Neural cell (in vitro differentiated cells): Measurements from ENCODE around the gene PROSER1. TPM values are rescaled to one million over a fixed set of nuclear protein-coding genes. Genes with fewer than 3 reads are reported as not detected.

Source experiments
- H2AFZ ChIP-seq: fragments of 200-600, 300-800 bp; sonication (generic), shearing (Covaris generic); 2 replicates; pipeline ENCODE4 v1.6.0; 2014; ENCODE audit warnings: low read depth, mild to moderate bottlenecking, antibody characterized with exemption, low read length, moderate library complexity
- H3F3A ChIP-seq: fragments of 200-600 bp; shearing (Covaris generic); 2 replicates; pipeline ENCODE4 v1.6.1; 2016; ENCODE audit warnings: mild to moderate bottlenecking, moderate library complexity, mixed read lengths, antibody characterized with exemption, low read length; ENCODE audit not compliant: insufficient read depth, poor library complexity, severe bottlenecking
- H3K27ac ChIP-seq: fragments of 200-600, 300-800 bp; sonication (generic), shearing (Covaris generic); 2 replicates; pipeline ENCODE4 v1.5.1; 2014; ENCODE audit warnings: mild to moderate bottlenecking, low read length, moderate library complexity
- H3K27me3 ChIP-seq: fragments of 300-800, 200-600 bp; sonication (generic), shearing (Covaris generic); 2 replicates; pipeline ENCODE4 v1.6.0; 2014; ENCODE audit warnings: mild to moderate bottlenecking, low read depth, low read length, moderate library complexity; ENCODE audit not compliant: insufficient read depth
- H3K36me3 ChIP-seq: fragments of 300-800, 200-600 bp; sonication (generic), shearing (Covaris generic); 2 replicates; pipeline ENCODE4 v1.5.1; 2014; ENCODE audit warnings: mild to moderate bottlenecking, antibody characterized with exemption, low read length, moderate library complexity; ENCODE audit not compliant: insufficient read depth
- H3K4me2 ChIP-seq: fragments of 300-800, 200-600 bp; sonication (generic), shearing (Covaris generic); 2 replicates; pipeline ENCODE4 v1.6.0; 2014; ENCODE audit warnings: mild to moderate bottlenecking, low read length
- H3K4me3 ChIP-seq: fragments of 300-800, 200-600 bp; sonication (generic), shearing (Covaris generic); 2 replicates; pipeline ENCODE4 v1.5.1; 2014; ENCODE audit warnings: mild to moderate bottlenecking, low read length, moderate library complexity
- H3K79me2 ChIP-seq: fragments of 200-600 bp; shearing (Covaris generic); replicated peaks from 2 replicates; pipeline ENCODE4 v1.6.0; 2014; ENCODE audit warnings: mild to moderate bottlenecking, low read length, moderate library complexity; ENCODE audit not compliant: insufficient read depth
- H3K9ac ChIP-seq: fragments of 300-800, 200-600 bp; sonication (generic), shearing (Covaris generic); 2 replicates; pipeline ENCODE4 v1.6.1; 2016; ENCODE audit warnings: mild to moderate bottlenecking, low read length, mixed read lengths
- H3K9me2 ChIP-seq: fragments of 200-600 bp; shearing (Covaris generic); 2 replicates; pipeline ENCODE4 v1.6.1; 2016; ENCODE audit warnings: mild to moderate bottlenecking, low read length, mixed read lengths; ENCODE audit not compliant: insufficient read depth
- H3K9me3 ChIP-seq: fragments of 200-600, 300-800 bp; sonication (generic), shearing (Covaris generic); 2 replicates; pipeline ENCODE4 v1.6.1; 2016; ENCODE audit warnings: mild to moderate bottlenecking, mixed run types, low read length, moderate library complexity, mixed read lengths
- H4K20me1 ChIP-seq: fragments of 200-600 bp; shearing (Covaris generic); 2 replicates; pipeline ENCODE4 v1.6.1; 2016; ENCODE audit warnings: mild to moderate bottlenecking, mixed run types; ENCODE audit not compliant: insufficient read depth
- CTCF ChIP-seq: fragments of 450-650 bp; IDR thresholded peaks from 2 replicates; pipeline ENCODE4 v1.5.1; 2014; ENCODE audit warnings: antibody characterized with exemption, mild to moderate bottlenecking, moderate library complexity; ENCODE audit not compliant: poor library complexity, severe bottlenecking
- EP300 ChIP-seq: fragments of 450-650 bp; conservative IDR thresholded peaks from 2 replicates; pipeline ENCODE4 v1.6.1; 2014; ENCODE audit warnings: antibody characterized with exemption, mild to moderate bottlenecking, moderate library complexity; ENCODE audit not compliant: poor library complexity, severe bottlenecking
- EZH2 ChIP-seq: fragments of 200-600, 300-800 bp; shearing (Covaris generic), sonication (generic); IDR thresholded peaks from 2 replicates; pipeline ENCODE4 v1.6.1; 2014; ENCODE audit warnings: antibody characterized with exemption, low read length, borderline replicate concordance, mild to moderate bottlenecking; ENCODE audit not compliant: insufficient read depth, poor library complexity, severe bottlenecking
- MXI1 ChIP-seq: fragments of 450-650 bp; conservative IDR thresholded peaks from 2 replicates; pipeline ENCODE4 v1.6.1; 2014; ENCODE audit warnings: antibody characterized with exemption, mild to moderate bottlenecking; ENCODE audit not compliant: poor library complexity, severe bottlenecking
- POLR2AphosphoS5 ChIP-seq: IDR thresholded peaks from 2 replicates; pipeline ENCODE4 v1.6.1; 2012
- RAD21 ChIP-seq: fragments of 450-650 bp; conservative IDR thresholded peaks from 2 replicates; pipeline ENCODE4 v1.6.1; 2014; ENCODE audit warnings: antibody characterized with exemption, mild to moderate bottlenecking, moderate library complexity
- REST ChIP-seq: IDR thresholded peaks from 2 replicates; pipeline ENCODE4 v1.6.1; 2012; ENCODE audit warnings: borderline replicate concordance
- SMC3 ChIP-seq: fragments of 450-650 bp; conservative IDR thresholded peaks from 2 replicates; pipeline ENCODE4 v1.6.1; 2014; ENCODE audit warnings: antibody characterized with exemption, mild to moderate bottlenecking, moderate library complexity; ENCODE audit not compliant: poor library complexity
- TAF1 ChIP-seq: IDR thresholded peaks from 2 replicates; pipeline ENCODE4 v1.6.1; 2012; ENCODE audit warnings: low read depth
- polyA plus RNA-seq: library from polyadenylated mRNA; depleted of rRNA; stranded (reverse); fragments of >200 nt; gene quantifications from 2 replicates; pipeline ENCODE4 v1.2.3, GENCODE V29; 2014

The PROSER1 gene
- polyA plus RNA-seq, 1 donor from 2014 or later, result 28.2 TPM

- no peaks in the 10 kb centered on the region for H3K9me2 ChIP-seq
- H3K27me3 ChIP-seq, result no peaks in the 10 kb centered on the region
- no peak for TF ChIP-seq EZH2
- TF ChIP-seq TAF1, result no peak
- no peak for TF ChIP-seq EP300
- no peak for TF ChIP-seq CTCF
- TF ChIP-seq MXI1, result no peak
- no peak for TF ChIP-seq REST
- TF ChIP-seq POLR2AphosphoS5, result no peak
- TF ChIP-seq SMC3, result no peak
- TF ChIP-seq RAD21, result no peak
- no peak overlapping the region for H2AFZ ChIP-seq
- no peak overlapping the region for H3K9ac ChIP-seq
- no peak overlapping the region for H3K4me3 ChIP-seq
- no peaks in the 10 kb centered on the region for H4K20me1 ChIP-seq
- no peaks in the 10 kb centered on the region for H3K36me3 ChIP-seq
- no peaks in the 10 kb centered on the region for H3K79me2 ChIP-seq
- H3K9me3 ChIP-seq, result no peaks in the 10 kb centered on the region
- H3F3A ChIP-seq, result no peaks in the 10 kb centered on the region
- no peak overlapping the region for H3K27ac ChIP-seq
- no peak overlapping the region for H3K4me2 ChIP-seq
Observed at GRCh38 chr13:39056018-39056417, 18.1 kb upstream of the PROSER1 start.

- Histone ChIP-seq H3K36me3 (no peaks in the 10 kb centered on the region), H3K27ac (no peak overlapping the region), H3K79me2 (no peaks in the 10 kb centered on the region), H3K27me3 (no peaks in the 10 kb centered on the region), H3K9me3 (no peaks in the 10 kb centered on the region), H3K4me3 (no peak overlapping the region), H2AFZ (no peak overlapping the region), H4K20me1 (no peaks in the 10 kb centered on the region), H3F3A (no peaks in the 10 kb centered on the region), H3K4me2 (no peak overlapping the region), H3K9ac (no peak overlapping the region), H3K9me2 (no peaks in the 10 kb centered on the region)
- TF ChIP-seq EP300, result no peak
- no peak for TF ChIP-seq TAF1
- TF ChIP-seq REST, result no peak
- no peak for TF ChIP-seq POLR2AphosphoS5
- no peak for TF ChIP-seq RAD21
- no peak for TF ChIP-seq MXI1
- no peak for TF ChIP-seq EZH2
- TF ChIP-seq CTCF, result no peak
- no peak for TF ChIP-seq SMC3
Observed at GRCh38 chr13:39054112-39054511, 16.2 kb upstream of the PROSER1 start.
